GM21390 (cell line): ENCODE measurements around the gene NFATC2.

Experiments used
- ATAC-seq: cut with Tn5 transposase; IDR thresholded peaks from one replicate; pipeline ENCODE4 v1.9.1; 2021; ENCODE audit not compliant: unreplicated experiment

NFATC2 gene

DNA sequence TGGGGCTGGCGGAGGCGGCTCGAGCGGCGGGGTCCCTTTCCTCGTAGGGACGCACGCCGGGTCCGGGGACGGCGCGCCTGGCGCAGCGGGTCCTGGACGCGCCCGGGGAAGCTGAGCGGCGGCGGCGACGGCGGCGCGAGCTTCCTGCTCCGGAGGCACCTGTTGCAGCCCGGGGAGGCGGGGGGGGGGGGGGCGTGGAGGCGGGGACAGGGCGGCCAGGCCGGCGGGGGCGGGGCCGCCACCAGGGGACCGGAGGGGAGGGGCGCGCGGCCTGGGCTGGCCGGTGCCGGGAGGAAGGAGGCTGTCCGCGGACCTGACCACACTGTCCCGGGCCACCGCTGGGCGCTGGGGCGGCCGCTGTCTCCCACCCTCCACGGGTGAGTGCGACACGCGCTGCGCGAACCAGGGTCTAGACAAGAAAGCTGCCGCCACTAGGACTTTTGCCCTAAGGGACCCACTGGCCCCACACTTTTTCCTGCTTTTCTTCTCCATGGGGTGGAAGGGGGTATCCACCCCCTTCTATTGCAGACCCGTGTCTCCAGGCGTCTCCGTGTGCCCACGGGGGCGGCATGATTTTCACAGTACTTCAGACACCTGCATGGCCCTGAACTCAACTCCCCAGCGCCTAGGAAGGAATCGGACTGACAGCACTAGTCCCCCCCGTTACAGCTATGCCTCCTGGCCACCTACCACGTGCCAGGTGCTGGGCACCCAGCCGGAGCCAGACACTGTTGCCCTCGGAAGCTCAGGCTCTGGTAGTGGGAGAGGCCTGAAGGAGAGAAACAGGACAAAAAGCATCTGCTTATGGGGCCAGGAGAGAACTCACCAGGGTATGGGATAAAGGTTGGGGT, at the start of gene NFATC2:
TSS of gene NFATC2 (minus strand) at position 149 of the 851 bp plus-strand sequence. CDS start 220 bp downstream, outside the sequence.
- no peak for ATAC-seq

DNA sequence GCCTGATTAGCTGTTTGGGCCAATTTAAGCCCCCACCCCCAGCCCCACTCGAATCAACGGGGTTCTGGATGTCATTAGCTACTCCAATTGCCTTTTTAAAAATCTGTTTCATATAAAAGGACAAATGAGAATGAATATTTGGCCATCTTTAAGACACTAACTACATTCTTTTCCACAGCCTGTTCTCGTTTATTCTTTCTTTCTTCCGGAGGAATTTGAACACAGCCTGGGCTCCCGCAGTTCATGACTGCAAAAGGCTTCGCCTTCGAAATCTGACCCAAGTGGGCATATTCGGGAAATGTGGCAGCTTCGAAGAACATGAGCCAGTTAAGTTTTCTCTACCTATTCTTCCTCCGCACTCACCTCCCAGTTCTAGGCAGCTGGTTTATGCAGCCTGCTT, 49.4 kb upstream of the NFATC2 start:
- ATAC-seq, result no peak

DNA sequence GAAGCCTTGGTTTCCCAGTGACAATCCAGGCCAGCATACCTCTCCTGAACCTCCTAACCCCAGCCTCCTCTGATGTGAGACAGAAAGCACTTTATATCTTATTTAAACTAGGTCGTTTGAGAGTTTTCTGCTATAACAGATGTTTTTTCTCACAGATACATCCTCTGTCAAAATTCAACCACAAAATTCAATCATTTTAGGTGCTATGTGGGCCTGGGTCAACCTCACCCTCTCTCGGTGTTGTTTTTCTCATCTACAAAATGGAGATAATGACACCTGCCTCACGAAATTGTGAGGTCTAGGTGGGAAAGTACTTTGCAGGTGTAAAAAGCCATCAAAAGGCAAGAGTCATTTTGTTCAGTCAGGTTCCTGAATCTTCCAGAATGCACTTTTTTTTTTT, 46.2 kb upstream of the NFATC2 start:
- no peak for ATAC-seq

DNA sequence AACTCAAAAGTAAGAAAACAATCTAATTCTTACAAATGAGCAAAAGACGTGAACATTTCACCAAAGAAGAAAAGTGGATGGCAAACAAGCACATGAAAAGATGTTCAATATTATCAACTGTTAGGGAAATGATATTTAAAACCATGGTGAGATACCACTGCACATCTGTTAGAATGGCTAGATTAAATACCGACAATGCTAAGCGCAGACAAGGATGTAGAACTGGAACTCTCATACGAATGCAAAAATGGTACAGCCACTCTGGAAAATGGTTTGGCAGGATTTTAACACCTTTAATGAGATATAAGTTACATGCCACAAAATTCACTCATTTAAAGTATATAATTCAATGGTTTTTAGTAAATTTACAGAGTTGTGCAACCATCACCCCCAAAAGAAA, 44.6 kb upstream of the NFATC2 start:
- ATAC-seq, result no peak

DNA sequence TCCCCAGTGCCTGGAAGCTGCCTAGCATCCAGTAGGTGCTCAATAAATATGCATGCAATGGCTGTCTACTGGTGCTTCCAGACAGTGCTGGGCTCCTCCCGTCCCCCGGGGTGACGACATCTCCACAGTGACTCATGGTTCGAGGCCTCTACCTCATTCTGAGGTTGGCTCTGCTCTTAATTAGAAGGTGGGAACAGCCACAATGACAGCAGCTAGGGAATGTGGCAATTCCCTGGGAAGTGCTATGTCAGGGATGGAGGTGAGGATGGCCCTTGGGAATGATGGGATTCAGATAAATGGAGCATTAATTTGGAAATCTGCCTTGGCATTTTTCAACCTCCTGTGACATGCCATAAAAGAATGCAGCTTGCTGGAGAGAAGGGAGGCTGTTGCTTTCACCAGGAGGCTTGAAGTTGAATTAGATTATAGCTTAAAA, 43.5 kb upstream of the NFATC2 start:
- no peak for ATAC-seq

DNA sequence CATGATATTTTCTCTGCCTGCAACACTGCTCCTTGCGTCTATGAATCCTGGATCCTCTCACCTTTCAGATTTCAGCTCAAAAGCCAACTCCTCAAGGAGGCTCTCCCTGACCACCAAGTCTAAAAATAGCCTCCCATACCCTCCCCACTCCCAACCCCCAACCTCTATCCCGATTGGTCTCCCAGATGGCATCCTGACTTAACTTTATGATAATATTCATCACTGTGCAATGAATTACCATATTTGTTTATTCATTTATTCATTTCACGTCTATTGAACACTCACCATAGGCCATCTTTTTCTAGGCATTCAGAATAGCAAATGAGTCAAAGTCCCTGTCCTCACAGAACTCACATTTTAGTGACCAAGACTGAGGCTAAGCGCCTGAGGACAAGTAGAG, 42.6 kb upstream of the NFATC2 start:
- ATAC-seq, result no peak

DNA sequence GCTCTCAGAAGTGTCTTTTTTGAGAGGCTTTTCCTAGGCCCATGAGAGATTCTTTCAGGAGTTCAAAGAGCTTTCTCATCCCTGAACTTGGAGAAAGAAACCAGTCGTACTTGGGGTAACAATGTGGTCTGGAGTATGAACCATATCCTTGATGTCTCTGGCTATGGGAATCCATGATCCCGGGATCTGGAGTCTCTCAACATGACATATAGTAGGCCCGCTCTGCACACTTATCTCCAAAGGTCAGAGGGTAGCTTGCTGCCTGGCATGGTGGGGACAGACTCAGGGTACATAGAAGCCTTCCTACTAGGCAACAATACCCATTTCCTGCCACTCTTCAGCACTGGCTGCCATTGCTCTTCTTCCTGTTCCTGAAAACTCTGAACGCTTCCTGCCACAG, 42.2 kb upstream of the NFATC2 start:
- ATAC-seq, result no peak

DNA sequence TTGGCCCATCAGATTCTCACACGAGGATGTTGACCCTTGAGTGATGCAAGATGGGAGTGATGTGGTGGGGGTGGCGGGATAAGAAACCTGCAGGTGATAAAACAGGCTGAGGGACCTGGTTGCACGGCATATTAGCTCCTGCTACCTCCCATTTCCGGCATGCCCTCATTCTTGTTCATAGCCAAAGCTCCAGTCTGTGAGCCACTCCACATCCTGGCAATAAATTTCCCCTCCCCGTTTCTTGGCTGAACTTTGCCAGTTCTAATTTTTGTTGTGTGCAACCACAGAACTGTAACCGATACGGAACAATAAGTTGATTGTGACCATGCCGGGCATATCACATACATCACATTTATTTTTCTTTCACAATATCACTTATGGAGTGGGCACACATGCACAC, 41.6 kb upstream of the NFATC2 start:
- ATAC-seq, result no peak

DNA sequence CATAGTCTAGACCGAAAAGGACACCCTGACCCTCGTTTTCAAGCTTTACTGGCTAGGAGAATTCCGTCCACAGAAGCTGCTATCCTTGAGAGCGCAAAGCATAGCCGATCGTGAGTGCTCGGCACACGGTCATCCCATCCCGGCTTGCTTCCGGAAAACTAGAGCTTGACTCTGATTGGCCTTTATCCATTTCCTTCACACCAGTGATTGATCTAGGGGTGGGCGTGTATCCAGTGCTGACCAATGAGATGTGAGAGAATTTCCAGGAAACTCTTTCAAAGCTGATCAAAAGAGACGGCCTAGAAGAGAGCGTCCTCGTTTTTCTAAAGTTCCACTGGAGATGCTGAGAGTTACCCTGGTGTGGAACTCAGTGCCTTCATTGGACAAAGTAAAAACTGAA, 41.0 kb upstream of the NFATC2 start:
- ATAC-seq, result no peak

DNA sequence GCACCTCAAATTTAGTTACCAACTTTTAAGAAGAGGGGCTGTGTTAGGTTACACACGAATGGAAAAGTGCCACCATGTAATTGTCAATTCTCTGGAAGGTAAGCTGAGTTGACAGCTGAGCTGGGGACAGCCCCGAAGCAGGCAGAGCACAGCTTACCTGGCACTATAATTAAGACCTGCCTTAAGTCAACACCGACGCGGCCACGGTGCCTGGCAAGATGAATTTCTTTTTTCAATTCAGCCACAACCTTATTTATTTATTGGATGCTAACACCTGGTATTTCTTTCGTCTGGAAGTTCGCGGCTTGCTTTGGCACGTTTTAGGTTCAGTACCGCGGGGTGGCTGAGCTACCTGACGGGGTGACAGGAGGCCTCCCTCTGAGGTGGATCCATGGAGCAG, 40.6 kb upstream of the NFATC2 start:
- ATAC-seq, result no peak

DNA sequence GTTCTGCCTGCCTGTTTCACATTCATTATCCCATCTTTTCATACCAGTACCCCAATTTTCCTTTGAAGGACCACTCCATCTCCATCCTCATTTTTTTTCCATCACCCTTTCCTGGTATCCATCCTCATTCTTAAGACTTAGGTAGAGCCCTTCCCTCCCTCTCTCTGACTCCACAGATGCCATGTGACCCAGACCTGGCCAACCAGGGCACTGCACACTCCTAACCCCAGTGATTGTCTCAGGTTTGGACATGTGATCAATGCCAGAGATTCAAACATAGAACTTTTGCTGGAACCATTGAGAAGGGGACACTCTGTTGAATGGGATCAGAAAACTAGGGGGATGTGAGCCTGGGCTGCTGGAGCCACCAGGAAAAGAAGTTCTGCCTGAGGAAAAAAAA, 39.1 kb upstream of the NFATC2 start:
- ATAC-seq, result no peak

DNA sequence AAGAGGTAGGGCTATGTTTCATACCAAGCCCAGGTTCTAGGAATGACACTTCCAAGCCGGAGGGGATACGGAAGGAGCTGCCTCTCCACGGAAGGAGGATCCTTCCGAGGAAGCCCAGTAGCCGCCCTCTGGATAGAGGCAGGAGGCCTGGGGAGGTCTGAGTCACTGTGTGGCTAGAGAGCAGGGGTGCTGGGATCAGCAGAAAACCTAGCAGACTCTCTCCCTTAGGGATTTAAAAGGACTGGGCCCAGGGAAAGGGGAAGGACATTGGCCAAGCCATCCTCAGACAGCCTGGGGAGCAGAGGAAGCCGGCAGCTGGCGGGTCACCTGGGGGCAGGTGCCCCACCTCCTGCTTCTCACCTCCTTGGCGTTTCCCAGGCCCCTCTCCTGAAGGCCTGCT, 36.6 kb upstream of the NFATC2 start:
- no peak for ATAC-seq

DNA sequence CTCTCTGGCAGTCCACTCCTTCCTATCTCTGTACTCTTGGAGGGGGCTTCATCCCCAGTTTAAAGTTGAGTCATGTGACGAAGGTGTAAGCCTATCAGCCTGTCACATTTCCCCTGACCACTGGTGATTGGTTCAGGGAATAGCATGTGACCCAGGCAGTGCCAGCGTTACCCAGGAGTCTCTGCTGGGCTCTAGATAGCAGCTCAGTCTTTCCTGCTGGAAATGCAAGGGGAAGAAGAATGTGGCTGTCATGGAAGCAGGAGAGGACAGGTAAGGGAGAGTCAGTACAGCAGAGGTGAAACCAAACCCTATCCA, 35.6 kb upstream of the NFATC2 start:
- ATAC-seq, result no peak

DNA sequence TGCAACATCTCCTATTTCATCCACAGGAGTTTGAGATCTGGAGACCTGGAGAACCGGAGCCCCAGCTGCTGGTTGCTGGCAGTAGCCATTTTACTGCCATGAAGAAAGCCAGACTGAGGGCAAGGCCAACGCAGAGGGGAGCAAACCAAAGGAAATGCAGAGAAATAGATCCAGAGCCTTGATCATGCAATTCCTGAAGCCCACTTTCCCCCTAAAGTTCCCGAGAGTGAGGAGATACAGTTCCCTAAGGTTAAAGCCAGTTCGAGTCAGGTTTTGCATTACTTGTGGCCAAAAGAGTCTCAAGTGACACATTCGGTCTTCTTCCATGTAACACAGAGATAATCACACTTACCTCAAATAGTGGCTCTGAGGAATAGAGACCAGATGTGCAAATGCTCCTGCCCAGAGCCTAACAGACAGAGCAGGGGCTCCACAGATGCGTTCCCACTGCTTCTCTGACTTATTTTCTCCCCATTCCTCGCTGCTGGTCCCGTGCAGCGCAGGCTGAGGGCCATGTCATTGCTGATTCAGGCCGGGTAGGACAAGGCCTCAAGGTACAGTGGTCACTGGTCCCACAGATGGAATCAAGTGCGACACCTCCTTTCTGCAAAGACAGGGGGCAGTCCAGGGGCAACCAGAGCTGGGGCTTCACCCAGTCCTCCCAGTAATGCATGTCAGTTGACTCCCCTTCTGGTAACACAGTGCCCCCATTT, 35.1 kb upstream of the NFATC2 start:
- ATAC-seq, result no peak

DNA sequence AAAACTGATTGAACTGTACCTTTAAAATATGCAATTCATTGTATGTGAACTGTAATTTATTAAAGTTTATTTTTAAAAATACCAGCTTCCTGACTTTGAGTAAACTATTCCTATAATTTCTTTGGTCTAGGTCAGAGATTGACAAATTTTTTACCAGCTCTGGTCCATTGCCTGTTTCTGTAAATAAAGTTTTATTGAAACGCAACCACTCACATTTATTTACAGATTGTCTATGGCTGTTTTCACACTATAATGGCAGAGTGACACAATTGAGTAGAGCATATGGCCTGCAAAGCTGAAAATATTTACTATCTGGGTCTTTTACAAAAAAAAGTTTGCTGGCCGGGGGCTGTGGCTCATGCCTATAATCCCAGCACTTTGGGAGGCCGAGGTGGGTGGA, 33.0 kb upstream of the NFATC2 start:
- no peak for ATAC-seq

DNA sequence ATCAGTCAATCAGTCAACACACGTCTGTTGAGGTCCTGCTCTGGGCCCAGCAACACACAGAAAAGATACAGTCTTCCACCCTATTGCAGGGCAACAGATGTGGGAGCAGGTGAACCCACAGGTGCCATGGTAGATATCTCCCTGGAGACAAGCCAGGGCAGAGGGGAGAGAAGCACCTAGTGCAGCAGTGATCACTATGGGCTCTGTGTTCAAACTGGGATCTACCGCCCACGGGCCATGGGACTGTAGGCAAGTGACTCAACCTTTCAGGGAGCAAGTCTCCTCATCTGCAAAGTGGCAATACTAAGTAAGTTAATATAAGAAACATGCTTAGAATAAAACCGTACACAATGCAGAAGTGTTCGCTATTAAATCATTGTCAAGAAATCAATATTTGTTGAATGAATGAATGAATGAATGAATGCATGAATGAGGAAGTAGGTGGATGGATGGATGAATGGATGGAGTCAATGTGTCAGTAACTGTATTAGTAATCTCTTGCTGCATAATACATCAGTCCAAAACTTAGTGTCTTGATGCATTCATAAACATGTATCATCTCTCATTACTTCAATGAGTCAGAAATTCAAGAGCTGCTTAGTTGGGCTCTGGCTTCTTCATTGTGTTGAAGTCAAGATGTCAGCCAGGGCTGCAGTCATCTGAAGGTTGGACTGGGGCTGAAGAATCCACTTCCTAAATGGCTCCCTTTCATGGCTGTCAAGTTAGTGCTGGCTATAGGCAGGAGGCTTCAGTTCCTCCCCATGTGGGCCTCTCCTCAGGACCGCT, 31.9 kb upstream of the NFATC2 start:
- no peak for ATAC-seq

DNA sequence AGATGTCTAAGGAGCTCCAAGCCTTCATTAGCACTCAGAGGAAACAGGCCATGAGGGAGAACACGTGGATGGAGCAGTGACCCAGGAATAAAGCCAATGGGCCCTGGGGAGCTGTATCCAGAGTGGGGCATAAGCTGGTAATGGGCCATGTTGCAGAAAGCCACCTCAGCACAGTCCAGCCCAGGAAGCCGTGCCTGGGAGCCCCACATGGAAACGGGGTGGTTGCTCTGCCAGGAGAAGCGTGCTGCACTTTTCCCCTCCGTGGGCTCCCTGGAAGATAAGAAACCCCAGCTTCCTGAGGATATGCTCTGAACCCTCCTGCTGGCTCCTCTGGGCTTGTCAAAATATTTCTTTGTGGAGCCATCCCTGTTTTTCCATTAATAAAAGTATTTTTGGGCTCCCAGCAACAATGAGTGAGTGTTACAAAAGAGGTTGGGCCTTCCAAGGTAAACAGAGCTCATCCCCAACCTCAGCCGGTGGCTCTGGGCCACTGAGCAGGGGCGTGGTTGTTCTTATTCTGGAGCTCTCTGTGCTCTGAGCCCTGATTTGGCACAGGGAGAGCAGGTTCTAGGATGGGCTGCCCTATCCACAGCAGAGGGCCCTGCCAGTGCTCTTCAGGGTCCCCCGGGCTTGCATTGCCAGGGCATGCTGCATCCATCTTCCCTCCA, 31.2 kb upstream of the NFATC2 start:
- ATAC-seq, result no peak

DNA sequence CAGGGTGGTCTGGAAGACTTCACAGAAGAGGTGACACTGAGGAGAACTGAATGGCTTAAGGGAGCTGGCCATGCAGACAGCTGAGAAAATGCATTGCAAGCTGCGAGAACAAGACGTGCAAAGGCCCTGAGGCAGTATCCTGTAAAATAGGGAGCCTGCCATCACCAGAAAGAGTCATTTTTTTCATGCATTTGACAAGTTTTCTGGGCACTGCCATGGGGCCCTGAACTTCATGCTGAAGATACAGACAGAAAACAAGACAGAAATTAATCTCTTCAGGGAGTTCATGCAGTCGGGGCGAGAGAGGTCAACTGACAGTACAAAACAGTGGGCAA, 28.9 kb upstream of the NFATC2 start:
- ATAC-seq, result no peak

DNA sequence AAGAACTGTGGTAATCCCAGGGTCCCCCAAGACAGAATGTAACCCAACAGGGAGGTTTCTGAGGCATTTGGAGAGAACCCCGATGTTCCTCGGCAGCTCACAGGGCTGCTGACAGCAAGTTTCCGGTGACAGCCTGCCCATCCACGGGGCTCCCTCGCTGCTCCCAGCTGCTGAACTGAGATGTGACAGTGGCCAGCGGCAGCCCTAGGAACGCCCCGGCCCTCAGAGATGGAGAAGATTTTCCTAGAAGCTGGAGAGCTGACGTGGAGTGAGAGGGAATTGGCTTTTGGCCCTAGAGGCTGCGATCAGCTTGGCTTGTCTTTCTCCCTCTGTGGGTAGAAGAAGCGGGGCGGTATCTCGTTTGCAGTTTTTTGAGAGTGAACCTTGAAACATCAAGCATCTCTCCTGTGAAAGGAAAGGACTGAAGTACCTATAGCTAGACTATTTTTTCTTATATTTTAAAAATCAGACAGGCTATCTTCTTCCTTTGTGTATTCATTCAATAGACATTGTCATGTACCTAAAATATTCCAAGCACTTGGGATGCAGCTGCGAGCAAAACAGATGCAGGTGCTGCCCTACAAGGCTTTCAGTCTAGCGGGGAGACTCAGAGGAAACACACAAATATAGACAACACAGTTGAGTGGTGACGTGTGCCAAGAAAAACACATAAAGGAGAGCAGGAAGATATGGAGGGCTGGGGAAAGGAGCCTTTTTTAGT, 28.4 kb upstream of the NFATC2 start:
- ATAC-seq, result no peak

DNA sequence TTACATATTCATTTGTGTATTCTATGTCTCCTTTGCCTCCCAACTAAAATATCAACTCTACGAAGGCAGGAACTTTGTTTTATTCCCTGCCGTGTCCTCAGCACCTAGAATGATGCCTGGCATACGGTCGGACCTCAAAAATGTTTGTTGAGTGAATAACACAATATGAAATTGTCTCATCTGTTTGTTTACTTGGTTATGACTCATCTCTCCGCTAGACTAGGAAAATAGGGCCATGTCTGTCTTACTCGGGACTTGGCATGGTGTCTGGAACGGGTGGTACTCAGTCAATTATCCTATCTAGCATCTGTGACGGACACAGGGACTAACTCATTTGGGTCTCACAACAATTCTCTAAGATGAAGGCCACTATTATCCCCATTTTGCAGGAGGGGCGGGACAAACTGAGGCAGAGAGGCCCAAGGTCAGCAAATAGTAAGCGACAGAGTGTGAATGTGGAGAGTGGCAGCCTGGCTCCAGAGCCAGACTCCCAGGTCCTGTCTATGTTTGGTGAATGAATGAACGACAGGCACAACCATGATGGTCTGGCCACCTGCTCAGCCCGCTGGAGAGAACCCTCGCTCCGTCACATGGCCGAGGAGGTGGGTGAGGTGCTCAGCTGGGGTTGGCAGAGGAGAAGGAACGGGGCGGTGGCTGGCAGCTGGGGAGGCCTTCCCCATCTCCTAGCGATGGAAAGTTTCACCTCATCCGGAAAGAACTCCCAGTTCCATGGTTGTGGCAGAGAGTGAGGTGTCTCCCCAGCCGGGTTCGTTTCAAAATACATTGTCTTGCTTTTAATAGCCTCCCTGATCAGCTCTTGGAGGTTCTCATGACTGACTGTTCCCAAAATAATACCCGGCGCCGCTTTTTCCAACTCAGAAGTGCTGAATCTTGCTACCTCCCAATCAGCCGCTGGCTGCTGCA, 27.6 kb upstream of the NFATC2 start:
- ATAC-seq, result no peak
